Choroid plexus epithelial cell (primary cell): ENCODE results near the gene AGMAT.
A peak's percentile ranks its signal among the peaks of the same experiment; 100 is the strongest.

Source experiments
- DNase-seq: peaks from one replicate; pipeline ENCODE4 v3.0.0-alpha.2; 2010; ENCODE audit warnings: low read depth
- H3K4me3 ChIP-seq: 2 replicates; pipeline ENCODE4 v1.5.1; 2011; ENCODE audit warnings: low read depth, mild to moderate bottlenecking, control low read depth, low read length, moderate library complexity
- CTCF ChIP-seq: conservative IDR thresholded peaks from 2 replicates; pipeline ENCODE4 v1.5.1; 2011; ENCODE audit warnings: low read depth, mild to moderate bottlenecking, control low read depth, inconsistent platforms, low read length, moderate library complexity

Gene AGMAT

GRCh38 chr1:15618655-15619525 lies 34.0 kb upstream of the AGMAT start:
- H3K4me3 ChIP-seq, result peak overlapping the region; percentile 93
- no peak for TF ChIP-seq CTCF
- peak; percentile 92 for DNase-seq

GRCh38 chr1:15618077-15618654 lies 33.3 kb upstream of the AGMAT start:
- peak overlapping the region; percentile 93 for H3K4me3 ChIP-seq
- DNase-seq, result peak; percentile 24
- TF ChIP-seq CTCF, result no peak

GRCh38 chr1:15617173-15618076 lies 32.6 kb upstream of the AGMAT start, which contains the start of gene DDI2:
Gene DDI2, plus strand, starts transcription at chr1:15617458. Its CDS starts 213 bp downstream, at chr1:15617671.
- no peak for TF ChIP-seq CTCF
- peak within 1 kb of the TSS; percentile 93 for H3K4me3 ChIP-seq
- DNase-seq, result peak; percentile 98

GRCh38 chr1:15616373-15617172 lies 31.7 kb upstream of the AGMAT start:
- no peak for TF ChIP-seq CTCF
- DNase-seq, result peak; percentile 51

GRCh38 chr1:15610167-15610566 lies 25.3 kb upstream of the AGMAT start:
- H3K4me3 ChIP-seq, result no peak overlapping the region
- TF ChIP-seq CTCF, result no peak
- DNase-seq, result no peak

More at GRCh38 chr1:15616373-15617172, 31.7 kb upstream of the AGMAT start:
- peak overlapping the region; percentile 43 for H3K4me3 ChIP-seq

- TF ChIP-seq CTCF, result no peak
- no peak for DNase-seq
- no peak overlapping the region for H3K4me3 ChIP-seq
Measured at GRCh38 chr1:15609631-15610030, 24.8 kb upstream of the AGMAT start.
